Neural crest cell (in vitro differentiated cells): Measurements from ENCODE around the gene NUDCD3. TPM values are rescaled to one million over a fixed set of nuclear protein-coding genes. Genes with fewer than 3 reads are reported as not detected.

Experiments used
- DNase-seq: peaks from one replicate; pipeline ENCODE4 v3.0.0; 2021; ENCODE audit warnings: low read depth, mixed read lengths, low spot score
- H3K27ac Mint-ChIP-seq: one replicate; pipeline ENCODE4 v1.8.0; 2021; ENCODE audit warnings: mild to moderate bottlenecking, mixed read lengths; ENCODE audit not compliant: unreplicated experiment
- H3K27me3 Mint-ChIP-seq: 2 replicates; pipeline ENCODE4 v1.8.0; 2021; ENCODE audit warnings: low read depth, mild to moderate bottlenecking, mixed read lengths
- H3K36me3 Mint-ChIP-seq: 2 replicates; pipeline ENCODE4 v1.8.0; 2021; ENCODE audit warnings: low read depth, mild to moderate bottlenecking, mixed read lengths
- H3K4me1 Mint-ChIP-seq: 2 replicates; pipeline ENCODE4 v1.8.0; 2021; ENCODE audit warnings: mixed read lengths
- H3K4me3 Mint-ChIP-seq: one replicate; pipeline ENCODE4 v1.8.0; 2021; ENCODE audit warnings: mild to moderate bottlenecking, mixed read lengths
- H3K9me3 Mint-ChIP-seq: 2 replicates; pipeline ENCODE4 v1.8.0; 2021; ENCODE audit warnings: mixed read lengths
- CTCF ChIP-seq: fragments of 200-600 bp; sonication (generic); conservative IDR thresholded peaks from 2 replicates; pipeline ENCODE4 v1.5.0; 2021; ENCODE audit warnings: antibody characterized with exemption, mild to moderate bottlenecking
- total RNA-seq: library from RNA; stranded (reverse); gene quantifications from 2 replicates; pipeline ENCODE4 v1.2.1, GENCODE V29; 2021

NUDCD3 gene
- total RNA-seq, 1 donor from 2014 or later = 93.2 TPM

GRCh38 chr7:44461387-44461786, 29.1 kb downstream of the NUDCD3 start:
- Mint-ChIP-seq H3K27me3 (no peaks in the 10 kb centered on the region), H3K4me3 (no peak overlapping the region), H3K27ac (peak overlapping the region; percentile 59), H3K4me1 (peaks cover 15% of the 10 kb centered on the region), H3K9me3 (no peaks in the 10 kb centered on the region), H3K36me3 (peaks cover 2% of the 10 kb centered on the region)
- DNase-seq = no peak
- TF ChIP-seq CTCF = no peak

- no peak overlapping the region for H3K27ac Mint-ChIP-seq
These were observed 30.1 kb downstream of the NUDCD3 start for GRCh38 chr7:44460325-44460724.

GRCh38 chr7:44455155-44455554, 35.3 kb downstream of the NUDCD3 start:
- Mint-ChIP-seq H3K36me3 (peaks cover 3% of the 10 kb centered on the region), H3K9me3 (no peaks in the 10 kb centered on the region), H3K27me3 (no peaks in the 10 kb centered on the region), H3K4me1 (no peaks in the 10 kb centered on the region), H3K4me3 (no peak overlapping the region), H3K27ac (no peak overlapping the region)
- no peak for TF ChIP-seq CTCF
- DNase-seq = no peak

More at GRCh38 chr7:44460325-44460724, 30.1 kb downstream of the NUDCD3 start:
- DNase-seq = no peak
- peaks cover 2% of the 10 kb centered on the region for H3K36me3 Mint-ChIP-seq
- no peaks in the 10 kb centered on the region for H3K9me3 Mint-ChIP-seq
- no peak overlapping the region for H3K4me3 Mint-ChIP-seq
- no peaks in the 10 kb centered on the region for H3K27me3 Mint-ChIP-seq
- peaks cover 15% of the 10 kb centered on the region for H3K4me1 Mint-ChIP-seq
- TF ChIP-seq CTCF = no peak

- Mint-ChIP-seq H3K27ac (no peak overlapping the region), H3K4me1 (peaks cover 2% of the 10 kb centered on the region), H3K4me3 (no peak overlapping the region), H3K36me3 (peaks cover 3% of the 10 kb centered on the region), H3K27me3 (no peaks in the 10 kb centered on the region), H3K9me3 (no peaks in the 10 kb centered on the region)
- no peak for TF ChIP-seq CTCF
- no peak for DNase-seq
These were observed 36.1 kb downstream of the NUDCD3 start for GRCh38 chr7:44454348-44454747.

GRCh38 chr7:44451123-44451522, 39.3 kb downstream of the NUDCD3 start:
- no peak overlapping the region for H3K4me3 Mint-ChIP-seq
- no peak overlapping the region for H3K27ac Mint-ChIP-seq
- no peaks in the 10 kb centered on the region for H3K27me3 Mint-ChIP-seq
- no peak for DNase-seq
- H3K9me3 Mint-ChIP-seq = no peaks in the 10 kb centered on the region
- peaks cover 6% of the 10 kb centered on the region for H3K4me1 Mint-ChIP-seq
- TF ChIP-seq CTCF = no peak
- peaks cover 5% of the 10 kb centered on the region for H3K36me3 Mint-ChIP-seq

GRCh38 chr7:44449584-44449928, 40.9 kb downstream of the NUDCD3 start:
- Mint-ChIP-seq H3K36me3 (peaks cover 5% of the 10 kb centered on the region), H3K4me1 (peaks cover 6% of the 10 kb centered on the region), H3K27me3 (no peaks in the 10 kb centered on the region), H3K4me3 (no peak overlapping the region), H3K9me3 (no peaks in the 10 kb centered on the region), H3K27ac (no peak overlapping the region)
- no peak for DNase-seq
- TF ChIP-seq CTCF = no peak
